ENCODE results near the gene SMAD2.
A peak's percentile ranks its signal among the peaks of the same experiment; 100 is the strongest.
"Not testable (repeated sequence)": the region's sequence is repeated elsewhere in the genome, so short reads cannot be mapped to it uniquely, and the experiment has no call there.

SMAD2 gene

GRCh38 chr18:47930199-47930930 lies at the start of gene SMAD2:
Gene SMAD2 (minus strand): TSS chr18:47930659. CDS start chr18:47896756, 33,903 bp downstream.
- peak; percentile 93 for DNase-seq

GRCh38 chr18:47979611-47980200 lies 49.2 kb upstream of the SMAD2 start:
- no peak for DNase-seq

- DNase-seq, result no peak
Observed at GRCh38 chr18:47978603-47979002, 48.1 kb upstream of the SMAD2 start.

- no peak for DNase-seq
Observed at GRCh38 chr18:47978141-47978540, 47.7 kb upstream of the SMAD2 start.

- no peak for DNase-seq
Observed at GRCh38 chr18:47975701-47976100, 45.2 kb upstream of the SMAD2 start.

- no peak for DNase-seq
Observed at GRCh38 chr18:47975105-47975504, 44.6 kb upstream of the SMAD2 start.

GRCh38 chr18:47970664-47971531 lies 40.4 kb upstream of the SMAD2 start:
- peak; percentile 35 for DNase-seq

- DNase-seq, result no peak
Observed at GRCh38 chr18:47969816-47970215, 39.4 kb upstream of the SMAD2 start.

- no peak for DNase-seq
Observed at GRCh38 chr18:47968721-47969120, 38.3 kb upstream of the SMAD2 start.

DNA sequence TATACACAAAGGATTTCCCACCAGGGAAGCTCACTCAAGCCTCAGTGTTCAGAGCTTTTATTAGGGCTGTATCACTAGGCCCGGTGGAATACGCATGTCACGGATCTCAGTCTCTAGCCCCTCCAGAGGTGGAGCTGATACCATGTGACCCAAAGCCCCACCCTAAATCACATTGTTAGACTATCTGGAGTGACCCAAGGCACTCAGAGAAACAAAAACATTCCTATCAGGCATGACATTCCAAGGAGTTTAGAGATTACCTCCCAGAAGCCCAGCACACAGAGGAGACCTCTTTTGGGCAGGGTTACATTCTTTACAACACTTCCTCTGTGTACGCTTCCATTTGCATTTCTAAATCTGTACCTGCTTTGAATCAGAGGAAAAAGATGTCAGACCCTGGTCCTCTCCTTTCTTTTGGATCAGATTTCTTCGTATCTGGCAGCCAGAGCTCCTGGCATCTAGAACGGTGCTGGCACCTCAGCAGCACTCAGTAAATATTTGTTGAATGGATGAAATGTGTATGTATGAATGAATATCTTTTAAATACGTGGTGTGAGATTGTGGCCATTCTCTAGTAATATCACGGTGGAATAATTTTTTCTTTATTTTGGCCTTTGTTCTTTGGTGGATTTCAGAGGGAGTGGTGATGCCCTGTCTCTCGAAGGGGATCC lies 37.7 kb upstream of the SMAD2 start:
- no peak for DNase-seq

GRCh38 chr18:47964053-47964452 lies 33.6 kb upstream of the SMAD2 start:
- DNase-seq, result no peak

- not testable (repeated sequence) for DNase-seq
Observed at GRCh38 chr18:47961003-47961402, 30.5 kb upstream of the SMAD2 start.

DNA sequence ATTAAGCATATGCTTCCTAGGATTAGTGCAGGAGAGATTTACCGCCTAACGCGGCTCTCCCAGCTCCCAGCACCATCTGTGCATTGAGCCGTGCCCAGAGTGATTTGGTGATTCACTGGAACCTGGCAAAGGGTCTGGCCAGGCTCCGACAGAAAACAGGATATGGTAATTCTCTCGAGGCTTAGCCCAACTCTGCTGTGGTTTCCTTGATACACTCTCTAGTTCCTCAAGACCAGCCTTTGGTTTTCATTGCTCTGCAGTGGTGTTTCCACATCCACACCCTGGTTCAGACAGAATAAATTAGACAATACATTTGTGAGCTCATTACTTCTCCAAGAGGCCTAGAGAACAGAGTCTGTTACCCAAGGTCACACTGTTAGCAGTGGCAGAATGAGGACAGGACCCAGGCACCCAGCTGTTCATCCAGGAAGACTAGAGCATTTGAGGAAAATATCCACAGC lies 23.0 kb upstream of the SMAD2 start:
- DNase-seq, result peak; percentile 16

GRCh38 chr18:47950511-47950910 lies 20.1 kb upstream of the SMAD2 start:
- DNase-seq, result no peak

DNA sequence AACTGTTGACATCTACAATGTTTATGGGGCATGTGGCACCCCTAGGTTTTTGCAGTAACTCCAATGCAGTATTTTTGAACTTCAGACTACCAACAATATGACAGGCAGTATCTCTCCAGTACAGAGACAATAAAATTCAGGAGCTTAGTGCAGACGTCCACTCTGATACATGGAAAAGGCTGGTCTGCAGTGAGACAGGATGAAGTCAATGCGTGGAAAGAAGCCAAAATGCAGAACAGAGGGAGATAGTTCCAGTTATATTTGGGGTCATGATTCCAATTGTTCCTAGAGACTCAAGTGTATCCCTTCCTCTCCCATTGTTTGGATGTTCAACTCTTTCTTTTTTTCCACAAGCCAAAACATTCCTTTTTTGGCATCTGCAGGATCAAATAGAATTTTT lies 18.7 kb upstream of the SMAD2 start:
- no peak for DNase-seq

DNA sequence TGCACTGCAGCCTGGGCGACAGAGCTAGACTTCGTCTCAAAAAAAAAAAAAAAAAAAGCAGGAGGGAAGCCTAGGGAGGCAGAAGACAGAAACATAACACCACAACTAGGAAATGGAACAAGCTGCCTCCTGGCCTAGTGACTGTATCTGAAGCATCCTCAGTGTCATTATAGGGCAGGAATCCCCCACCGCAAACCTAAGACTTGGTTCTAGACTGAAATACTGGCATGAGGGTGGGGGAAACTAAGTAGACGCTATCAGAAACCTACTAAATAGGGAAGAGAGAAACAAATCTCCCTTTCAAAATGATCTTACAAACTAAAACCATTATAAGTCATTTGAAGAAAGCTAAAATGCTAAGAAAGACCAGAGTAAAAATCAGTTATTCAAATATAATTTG lies 16.4 kb upstream of the SMAD2 start:
- DNase-seq, result no peak

- DNase-seq, result no peak
Observed at GRCh38 chr18:47944972-47945852, 14.8 kb upstream of the SMAD2 start.

DNA sequence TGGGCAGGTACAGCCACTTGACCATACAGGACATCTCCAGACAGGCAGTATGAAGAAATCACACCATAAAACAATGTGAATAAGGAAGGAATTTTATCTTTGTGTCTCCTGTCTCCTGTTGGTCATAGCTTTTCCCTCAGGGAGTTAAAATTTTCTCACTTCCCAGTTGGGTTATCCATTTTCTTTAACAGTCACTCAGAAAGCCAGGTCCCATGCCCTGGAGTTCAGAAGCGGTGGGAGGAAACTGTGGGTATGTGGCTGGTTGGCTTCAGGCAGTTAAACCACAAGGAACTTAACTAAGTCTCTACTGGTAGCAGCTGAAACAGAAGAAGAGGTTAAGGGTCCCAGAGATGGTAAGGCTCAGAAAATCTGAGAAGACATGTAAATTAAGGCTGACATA lies 6.5 kb upstream of the SMAD2 start:
- no peak for DNase-seq

- no peak for DNase-seq
Observed at GRCh38 chr18:47935321-47936055, 5.0 kb upstream of the SMAD2 start.

GRCh38 chr18:47932603-47933002 lies 2.1 kb upstream of the SMAD2 start:
- DNase-seq, result no peak

DNA sequence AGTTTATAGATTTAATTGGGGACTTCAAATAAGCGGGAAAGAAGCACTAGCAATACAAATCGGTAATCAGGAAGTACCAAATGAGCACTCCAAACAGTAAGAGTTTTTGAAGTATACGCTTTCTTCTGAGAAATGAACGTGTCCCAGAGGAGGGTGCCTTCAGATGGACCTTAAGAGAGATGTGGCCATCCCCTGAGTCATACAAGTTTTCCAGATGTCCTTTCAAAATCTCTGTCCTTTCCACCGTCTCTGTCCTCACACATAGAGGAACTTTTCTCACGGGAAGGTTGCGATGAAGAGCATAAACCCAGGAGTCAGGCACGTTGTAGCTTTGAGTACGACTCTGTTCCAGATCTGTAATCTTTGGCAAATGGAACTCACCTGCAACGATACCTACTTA lies 1.7 kb upstream of the SMAD2 start:
- DNase-seq, result no peak

Data from RPMI8226 (cell line).